Memory B cell (primary cell): ENCODE results near the gene COL11A1.
"Not testable (repeated sequence)": the region's sequence is repeated elsewhere in the genome, so short reads cannot be mapped to it uniquely, and the experiment has no call there.

Experiments
- ATAC-seq: fragments of 150-1000 bp; cut with Tn5 transposase; 2 replicates; pipeline ENCODE4 v1.10.0; 2021; ENCODE audit warnings: low read depth, mild to moderate bottlenecking, moderate library complexity
- DNase-seq, 2 donors: peaks; one replicate each; pipeline ENCODE4 v3.0.0; 2022; ENCODE audit warnings: low spot score in 2 of 2
- H3K27ac Mint-ChIP-seq: one replicate; pipeline ENCODE4 v1.8.0; 2022; ENCODE audit warnings: mild to moderate bottlenecking, moderate library complexity, mixed read lengths
- H3K27me3 Mint-ChIP-seq: one replicate; pipeline ENCODE4 v1.8.0; 2022; ENCODE audit warnings: mixed read lengths
- H3K36me3 Mint-ChIP-seq: one replicate; pipeline ENCODE4 v1.8.0; 2022; ENCODE audit warnings: mild to moderate bottlenecking, mixed read lengths
- H3K4me1 Mint-ChIP-seq: one replicate; pipeline ENCODE4 v1.8.0; 2022; ENCODE audit warnings: mixed read lengths
- H3K4me3 Mint-ChIP-seq: one replicate; pipeline ENCODE4 v1.8.0; 2022; ENCODE audit warnings: mild to moderate bottlenecking, moderate library complexity, mixed read lengths
- H3K9me3 Mint-ChIP-seq: one replicate; pipeline ENCODE4 v1.8.0; 2022; ENCODE audit warnings: mixed read lengths

The COL11A1 gene

GRCh38 chr1:103108376-103109150 lies at the start of gene COL11A1:
TSS of gene COL11A1 (minus strand) at chr1:103108522. CDS start at chr1:103108178, 344 bp downstream.
- peaks cover 11% of the 10 kb centered on the region for H3K4me1 Mint-ChIP-seq
- DNase-seq = no peak

GRCh38 chr1:103156966-103157365 lies 48.6 kb upstream of the COL11A1 start:
- no peak for ATAC-seq
- H3K36me3 Mint-ChIP-seq = no peaks in the 10 kb centered on the region

More at GRCh38 chr1:103108376-103109150, at the start of gene COL11A1:
- Mint-ChIP-seq H3K36me3 (no peaks in the 10 kb centered on the region), H3K27ac (no peak within 1 kb of the TSS), H3K4me3 (peak within 1 kb of the TSS; percentile 2), H3K9me3 (no peaks in the 10 kb centered on the region), H3K27me3 (peaks cover 7% of the 10 kb centered on the region)
- no peak for ATAC-seq

GRCh38 chr1:103146166-103146565 lies 37.8 kb upstream of the COL11A1 start:
- Mint-ChIP-seq H3K9me3 (peaks cover 8% of the 10 kb centered on the region), H3K4me1 (no peaks in the 10 kb centered on the region), H3K4me3 (no peak overlapping the region), H3K27ac (no peak overlapping the region), H3K36me3 (no peaks in the 10 kb centered on the region), H3K27me3 (no peaks in the 10 kb centered on the region)
- DNase-seq (no peak), ATAC-seq (no peak)

More at GRCh38 chr1:103156966-103157365, 48.6 kb upstream of the COL11A1 start:
- Mint-ChIP-seq H3K4me3 (no peak overlapping the region), H3K27ac (no peak overlapping the region), H3K4me1 (no peaks in the 10 kb centered on the region), H3K27me3 (no peaks in the 10 kb centered on the region), H3K9me3 (no peaks in the 10 kb centered on the region)
- no peak for DNase-seq

GRCh38 chr1:103145449-103145848 lies 37.1 kb upstream of the COL11A1 start:
- H3K27ac Mint-ChIP-seq = no peak overlapping the region
- H3K4me1 Mint-ChIP-seq = no peaks in the 10 kb centered on the region
- H3K4me3 Mint-ChIP-seq = no peak overlapping the region
- H3K27me3 Mint-ChIP-seq = no peaks in the 10 kb centered on the region
- H3K9me3 Mint-ChIP-seq = peaks cover 8% of the 10 kb centered on the region
- H3K36me3 Mint-ChIP-seq = no peaks in the 10 kb centered on the region
- no peak for ATAC-seq
- DNase-seq = no peak

GRCh38 chr1:103144681-103145080 lies 36.4 kb upstream of the COL11A1 start:
- Mint-ChIP-seq H3K4me1 (no peaks in the 10 kb centered on the region), H3K4me3 (no peak overlapping the region), H3K27me3 (no peaks in the 10 kb centered on the region), H3K9me3 (peaks cover 7% of the 10 kb centered on the region), H3K27ac (no peak overlapping the region), H3K36me3 (no peaks in the 10 kb centered on the region)
- no peak for DNase-seq
- no peak for ATAC-seq

- no peaks in the 10 kb centered on the region for H3K36me3 Mint-ChIP-seq
- peaks cover 5% of the 10 kb centered on the region for H3K9me3 Mint-ChIP-seq
- DNase-seq = no peak
- no peak overlapping the region for H3K4me3 Mint-ChIP-seq
- no peak for ATAC-seq
- no peaks in the 10 kb centered on the region for H3K27me3 Mint-ChIP-seq
- no peak overlapping the region for H3K27ac Mint-ChIP-seq
- H3K4me1 Mint-ChIP-seq = no peaks in the 10 kb centered on the region
Observed at GRCh38 chr1:103142461-103142860, 34.1 kb upstream of the COL11A1 start.

- no peak for ATAC-seq
Observed at GRCh38 chr1:103129796-103130195, 21.5 kb upstream of the COL11A1 start.

GRCh38 chr1:103129255-103129654 lies 20.9 kb upstream of the COL11A1 start:
- Mint-ChIP-seq H3K9me3 (no peaks in the 10 kb centered on the region), H3K4me1 (no peaks in the 10 kb centered on the region), H3K27ac (no peak overlapping the region), H3K36me3 (no peaks in the 10 kb centered on the region), H3K4me3 (no peak overlapping the region), H3K27me3 (no peaks in the 10 kb centered on the region)
- ATAC-seq (no peak), DNase-seq (no peak)

More at GRCh38 chr1:103129796-103130195, 21.5 kb upstream of the COL11A1 start:
- Mint-ChIP-seq H3K27me3 (no peaks in the 10 kb centered on the region), H3K9me3 (peaks cover 2% of the 10 kb centered on the region), H3K36me3 (no peaks in the 10 kb centered on the region), H3K4me1 (no peaks in the 10 kb centered on the region), H3K27ac (no peak overlapping the region), H3K4me3 (no peak overlapping the region)
- DNase-seq = no peak

GRCh38 chr1:103128256-103128655 lies 19.9 kb upstream of the COL11A1 start:
- H3K9me3 Mint-ChIP-seq = not testable (repeated sequence)

GRCh38 chr1:103125219-103125618 lies 16.9 kb upstream of the COL11A1 start:
- Mint-ChIP-seq H3K9me3 (peaks cover 4% of the 10 kb centered on the region), H3K36me3 (no peaks in the 10 kb centered on the region), H3K27me3 (no peaks in the 10 kb centered on the region), H3K4me3 (no peak overlapping the region), H3K27ac (no peak overlapping the region), H3K4me1 (no peaks in the 10 kb centered on the region)
- no peak for DNase-seq
- no peak for ATAC-seq

More at GRCh38 chr1:103128256-103128655, 19.9 kb upstream of the COL11A1 start:
- H3K36me3 Mint-ChIP-seq, DNase-seq, H3K4me1 Mint-ChIP-seq, H3K27me3 Mint-ChIP-seq, ATAC-seq, H3K4me3 Mint-ChIP-seq, H3K27ac Mint-ChIP-seq: not testable (repeated sequence)

GRCh38 chr1:103122983-103123720 lies 14.8 kb upstream of the COL11A1 start:
- ATAC-seq (no peak), DNase-seq (no peak)
- no peaks in the 10 kb centered on the region for H3K27me3 Mint-ChIP-seq
- H3K9me3 Mint-ChIP-seq = peaks cover 4% of the 10 kb centered on the region
- H3K36me3 Mint-ChIP-seq = no peaks in the 10 kb centered on the region
- no peak overlapping the region for H3K27ac Mint-ChIP-seq
- no peak overlapping the region for H3K4me3 Mint-ChIP-seq
- no peaks in the 10 kb centered on the region for H3K4me1 Mint-ChIP-seq

- Mint-ChIP-seq H3K36me3 (no peaks in the 10 kb centered on the region), H3K4me3 (no peak overlapping the region), H3K27me3 (no peaks in the 10 kb centered on the region), H3K9me3 (peaks cover 4% of the 10 kb centered on the region), H3K27ac (no peak overlapping the region), H3K4me1 (no peaks in the 10 kb centered on the region)
- ATAC-seq (no peak), DNase-seq (no peak)
Observed at GRCh38 chr1:103120981-103121380, 12.7 kb upstream of the COL11A1 start.

GRCh38 chr1:103112546-103112945 lies 4.2 kb upstream of the COL11A1 start:
- Mint-ChIP-seq H3K36me3 (no peaks in the 10 kb centered on the region), H3K27me3 (peaks cover 3% of the 10 kb centered on the region), H3K4me3 (no peak overlapping the region), H3K4me1 (peaks cover 5% of the 10 kb centered on the region), H3K9me3 (no peaks in the 10 kb centered on the region), H3K27ac (no peak overlapping the region)
- ATAC-seq (no peak), DNase-seq (no peak)

- Mint-ChIP-seq H3K9me3 (no peaks in the 10 kb centered on the region), H3K4me3 (no peak overlapping the region), H3K36me3 (no peaks in the 10 kb centered on the region), H3K4me1 (peaks cover 8% of the 10 kb centered on the region), H3K27me3 (peaks cover 5% of the 10 kb centered on the region), H3K27ac (no peak overlapping the region)
- no peak for ATAC-seq
- DNase-seq = no peak
Observed at GRCh38 chr1:103111926-103112325, 3.6 kb upstream of the COL11A1 start.
